Left lung (tissue), 10 donors: ENCODE results near the gene GPR176. TPM values are rescaled to one million over a fixed set of nuclear protein-coding genes. Genes with fewer than 3 reads are reported as not detected.
A peak's percentile ranks its signal among the peaks of the same experiment; 100 is the strongest.

Experiments
- ATAC-seq: fragments of 200-7000 bp; cut with Tn5 transposase; one replicate; pipeline ENCODE4 v1.9.1; 2020; ENCODE audit warnings: moderate library complexity
- DNase-seq, 4 donors: peaks; one replicate each; pipeline ENCODE4 v3.0.0-alpha.2; 2013 to 2020
- H3K27ac ChIP-seq, 2 donors: fragments of 200-600 bp; sonication (generic) in 1 of 2; one replicate each; pipeline versions ENCODE4 v1.5.0 to v1.8.0; 2020 to 2021
- H3K27me3 ChIP-seq, 2 donors: fragments of 200-600 bp; sonication (generic) in 1 of 2; one replicate each; pipeline versions ENCODE4 v1.5.0 to v1.8.0; 2020 to 2021
- H3K36me3 ChIP-seq, 2 donors: fragments of 200-600 bp; sonication (generic) in 1 of 2; one replicate each; pipeline versions ENCODE4 v1.5.0 to v1.8.0; 2020 to 2021
- H3K4me1 ChIP-seq, 2 donors: fragments of 200-600 bp; one replicate each; pipeline ENCODE4 v1.8.0; 2021
- H3K4me3 ChIP-seq, 2 donors: fragments of 200-600 bp; sonication (generic) in 1 of 2; one replicate each; pipeline versions ENCODE4 v1.5.0 to v1.8.0; 2020 to 2021; ENCODE audit warnings: mild to moderate bottlenecking in 1 of 2
- H3K9me3 ChIP-seq, 2 donors: fragments of 200-600 bp; sonication (generic) in 1 of 2; one replicate each; pipeline versions ENCODE4 v1.5.0 to v1.8.0; 2020 to 2021
- intact Hi-C, 2 donors: fragments of 100-400 bp; cut with DNase I; formaldehyde crosslinking; loops; one replicate each; pipeline versions ENCODE4 v1.11.2 to v1.14.2; 2022
- polyA plus RNA-seq, 6 donors: library from polyadenylated mRNA; unstranded; fragments of 120-200 nt; gene quantifications; one replicate each; pipeline ENCODE4 v1.2.1, GENCODE V29; 2013; ENCODE audit not compliant: insufficient read length in 6 of 6
- total RNA-seq, 2 donors: library from RNA; stranded (reverse); fragmentation: NEBNext Ultra II Directional; extraction: Animal tissue kit (Norgen Biotek cat#: 25700); gene quantifications; one replicate each; pipeline ENCODE4 v1.2.1, GENCODE V29; 2021
- TF ChIP-seq, protein P1 (sequence below), 2 donors: fragments of 200-600 bp; sonication (generic) in 1 of 2; IDR thresholded peaks; one replicate each; pipeline versions ENCODE4 v1.5.0 to v1.8.0; 2021; ENCODE audit warnings: antibody characterized with exemption in 2 of 2
- donor health status: DM: no; HTN: yes; CAD: no.
- donor health status: DM: no; HTN: no; CAD: no.

GPR176 gene
- total and polyA plus RNA-seq, 8 donors = 2.6 to 6.6 (median 4.0) TPM

- no peaks in the 10 kb centered on the region for H3K9me3 ChIP-seq
- peak; percentile 35 for ATAC-seq
- no peaks in the 10 kb centered on the region for H3K36me3 ChIP-seq
- H3K27ac ChIP-seq = peak overlapping the region in 1 of 2 donors; percentile 43
- peaks cover 0 to 3% of the 10 kb centered on the region in 2 donors for H3K4me1 ChIP-seq
- DNase-seq = no peak
- H3K27me3 ChIP-seq = no peaks in the 10 kb centered on the region
- intact Hi-C loops = no loop called here
- TF ChIP-seq, protein P1, sequence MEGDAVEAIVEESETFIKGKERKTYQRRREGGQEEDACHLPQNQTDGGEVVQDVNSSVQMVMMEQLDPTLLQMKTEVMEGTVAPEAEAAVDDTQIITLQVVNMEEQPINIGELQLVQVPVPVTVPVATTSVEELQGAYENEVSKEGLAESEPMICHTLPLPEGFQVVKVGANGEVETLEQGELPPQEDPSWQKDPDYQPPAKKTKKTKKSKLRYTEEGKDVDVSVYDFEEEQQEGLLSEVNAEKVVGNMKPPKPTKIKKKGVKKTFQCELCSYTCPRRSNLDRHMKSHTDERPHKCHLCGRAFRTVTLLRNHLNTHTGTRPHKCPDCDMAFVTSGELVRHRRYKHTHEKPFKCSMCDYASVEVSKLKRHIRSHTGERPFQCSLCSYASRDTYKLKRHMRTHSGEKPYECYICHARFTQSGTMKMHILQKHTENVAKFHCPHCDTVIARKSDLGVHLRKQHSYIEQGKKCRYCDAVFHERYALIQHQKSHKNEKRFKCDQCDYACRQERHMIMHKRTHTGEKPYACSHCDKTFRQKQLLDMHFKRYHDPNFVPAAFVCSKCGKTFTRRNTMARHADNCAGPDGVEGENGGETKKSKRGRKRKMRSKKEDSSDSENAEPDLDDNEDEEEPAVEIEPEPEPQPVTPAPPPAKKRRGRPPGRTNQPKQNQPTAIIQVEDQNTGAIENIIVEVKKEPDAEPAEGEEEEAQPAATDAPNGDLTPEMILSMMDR (IDR thresholded peaks at IDR 0.05) = no peak
- no peak overlapping the region for H3K4me3 ChIP-seq
Observed at GRCh38 chr15:39851500-39852092, 68.5 kb downstream of the GPR176 start.

- Histone ChIP-seq H3K4me1 (peaks cover 0 to 3% of the 10 kb centered on the region in 2 donors), H3K36me3 (no peaks in the 10 kb centered on the region), H3K27me3 (no peaks in the 10 kb centered on the region), H3K27ac (no peak overlapping the region), H3K9me3 (no peaks in the 10 kb centered on the region), H3K4me3 (no peak overlapping the region)
- intact Hi-C loops = no loop called here
- TF ChIP-seq, protein P1 (IDR thresholded peaks at IDR 0.05) = no peak
- DNase-seq (no peak), ATAC-seq (no peak)
Observed at GRCh38 chr15:39850436-39850835, 69.6 kb downstream of the GPR176 start.

DNA sequence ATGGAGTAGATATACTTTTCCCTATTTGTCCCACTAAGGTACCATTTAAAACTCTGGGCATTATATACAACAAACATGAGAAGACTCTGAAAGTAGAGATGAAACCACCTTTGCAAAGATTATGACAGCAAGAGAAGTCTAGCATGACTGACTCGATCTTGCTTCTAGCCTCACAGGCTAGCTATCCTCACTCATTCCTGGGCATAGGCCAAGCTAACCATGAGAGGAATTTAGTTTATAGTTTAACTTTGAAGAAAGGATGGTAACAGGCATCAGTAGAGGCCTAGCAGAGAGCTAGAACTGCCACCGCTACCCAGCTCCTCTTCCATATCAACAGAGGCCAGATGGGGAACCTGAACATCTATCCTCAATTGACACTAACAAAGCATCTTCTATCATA, 74.0 kb downstream of the GPR176 start:
- intact Hi-C loops = no loop called here
- no peak for ATAC-seq

GRCh38 chr15:39845582-39845981, 74.5 kb downstream of the GPR176 start:
- no peaks in the 10 kb centered on the region for H3K4me1 ChIP-seq
- ATAC-seq (peak; percentile 34), DNase-seq (no peak)
- intact Hi-C loops = no loop called here
- H3K9me3 ChIP-seq = no peaks in the 10 kb centered on the region
- H3K27me3 ChIP-seq = no peaks in the 10 kb centered on the region
- TF ChIP-seq, protein P1 (IDR thresholded peaks at IDR 0.05) = no peak
- H3K4me3 ChIP-seq = no peak overlapping the region
- H3K36me3 ChIP-seq = no peaks in the 10 kb centered on the region
- no peak overlapping the region for H3K27ac ChIP-seq

More for the DNA sequence above, 74.0 kb downstream of the GPR176 start:
- no peak for DNase-seq
- Histone ChIP-seq H3K4me1 (no peaks in the 10 kb centered on the region), H3K27ac (no peak overlapping the region), H3K9me3 (no peaks in the 10 kb centered on the region), H3K36me3 (no peaks in the 10 kb centered on the region), H3K4me3 (no peak overlapping the region), H3K27me3 (no peaks in the 10 kb centered on the region)
- TF ChIP-seq, protein P1 (IDR thresholded peaks at IDR 0.05) = no peak

DNA sequence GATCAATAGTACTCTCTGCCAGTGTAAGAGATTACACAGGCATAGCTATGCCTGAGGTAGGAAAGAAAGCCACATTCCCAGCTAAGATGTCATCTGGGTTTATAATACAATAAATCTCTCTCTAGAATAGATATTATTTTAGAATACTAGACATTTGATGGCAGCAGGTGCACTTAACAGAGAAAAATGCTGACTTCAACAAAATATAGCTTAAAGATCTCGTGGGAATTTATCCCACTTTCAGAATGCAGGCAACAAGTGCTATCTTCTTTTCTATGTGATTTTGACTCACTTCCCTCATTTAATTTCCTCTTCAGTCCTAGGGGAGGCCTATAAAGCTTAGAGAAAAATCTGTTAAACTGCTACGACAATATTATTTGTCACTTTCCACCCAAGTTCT, 76.5 kb downstream of the GPR176 start:
- intact Hi-C loops = no loop called here
- ATAC-seq (no peak), DNase-seq (no peak)
- TF ChIP-seq, protein P1 (IDR thresholded peaks at IDR 0.05) = no peak
- H3K4me3 ChIP-seq = no peak overlapping the region
- H3K4me1 ChIP-seq = no peaks in the 10 kb centered on the region
- H3K27ac ChIP-seq = no peak overlapping the region
- H3K36me3 ChIP-seq = no peaks in the 10 kb centered on the region
- H3K9me3 ChIP-seq = peaks cover 0 to 2% of the 10 kb centered on the region in 2 donors
- no peaks in the 10 kb centered on the region for H3K27me3 ChIP-seq
